ENCODE measurements around the gene ANKHD1. TPM values are rescaled to one million over a fixed set of nuclear protein-coding genes. Genes with fewer than 3 reads are reported as not detected.

Gene ANKHD1
- total and polyA plus RNA-seq, 9 of the 15 experiments (the other 6 are each of a cell fraction or from before 2014, with no cell fraction given) = 38.9 to 138 (median 78.7) TPM

GRCh38 chr5:140557136-140557805, 155.6 kb downstream of the ANKHD1 start, which contains the start of gene SRA1 (continued):
- no peak for TF ChIP-seq ZNF655 (CRISPR knock-in tag; IDR thresholded peaks at IDR 0.05)
- no peak for TF ChIP-seq ETS2 (tag; IDR thresholded peaks at IDR 0.05; ENCODE audit: borderline replicate concordance, poor library complexity, severe bottlenecking)
- TF ChIP-seq STAT6 (CRISPR knock-in tag; IDR thresholded peaks at IDR 0.05) = no peak
- peak; percentile 98 for TF ChIP-seq POLR2AphosphoS2 (IDR thresholded peaks at IDR 0.05; ENCODE audit: low read length)
- TF ChIP-seq GABPA (tag; conservative IDR thresholded peaks at IDR 0.05; ENCODE audit: low read depth) = peak; percentile 96
- TF ChIP-seq CBX1 (IDR thresholded peaks at IDR 0.05; ENCODE audit: low read depth) = peak; percentile 71; the same call in 1 of the 2 replicates
- no peak for TF ChIP-seq ATF2 (CRISPR knock-in tag; IDR thresholded peaks at IDR 0.05)
- peak; percentile 89 for TF ChIP-seq ZNF395 (CRISPR knock-in tag; IDR thresholded peaks at IDR 0.05)
- TF ChIP-seq DLX4 (CRISPR knock-in tag; IDR thresholded peaks at IDR 0.05) = no peak
- TF ChIP-seq ARID3B (CRISPR knock-in tag; IDR thresholded peaks at IDR 0.05; ENCODE audit: borderline replicate concordance) = no peak
- no peak for TF ChIP-seq RBM39 (optimal IDR thresholded peaks at IDR 0.05; ENCODE audit: low read depth, low read length)
- no peak for TF ChIP-seq NR1H2 (CRISPR knock-in tag; IDR thresholded peaks at IDR 0.05)
- TF ChIP-seq ELF2 (CRISPR knock-in tag; IDR thresholded peaks at IDR 0.05) = 0 out of 2 replicates have a peak, but pooled peaks have one; percentile 47
- TF ChIP-seq PYGO2 (tag; IDR thresholded peaks at IDR 0.05) = no peak
- peak; percentile 86 for TF ChIP-seq TAF9B (IDR thresholded peaks at IDR 0.05; ENCODE audit: partially characterized antibody)
- peak in 1 of 2 experiments; percentile 33; a peak in 1 of 4 replicates for TF ChIP-seq RCOR1 (IDR thresholded peaks at IDR 0.05; ENCODE audit: borderline replicate concordance in 1 of 2, low read depth in 2 of 2, low read length in 2 of 2)
- peak; percentile 99 for TF ChIP-seq POLR2G (IDR thresholded peaks at IDR 0.05; ENCODE audit: low read depth, low read length)
